ENCODE measurements around the gene BABAM1.
"Not testable (repeated sequence)": the region's sequence is repeated elsewhere in the genome, so short reads cannot be mapped to it uniquely, and the experiment has no call there.

DNA sequence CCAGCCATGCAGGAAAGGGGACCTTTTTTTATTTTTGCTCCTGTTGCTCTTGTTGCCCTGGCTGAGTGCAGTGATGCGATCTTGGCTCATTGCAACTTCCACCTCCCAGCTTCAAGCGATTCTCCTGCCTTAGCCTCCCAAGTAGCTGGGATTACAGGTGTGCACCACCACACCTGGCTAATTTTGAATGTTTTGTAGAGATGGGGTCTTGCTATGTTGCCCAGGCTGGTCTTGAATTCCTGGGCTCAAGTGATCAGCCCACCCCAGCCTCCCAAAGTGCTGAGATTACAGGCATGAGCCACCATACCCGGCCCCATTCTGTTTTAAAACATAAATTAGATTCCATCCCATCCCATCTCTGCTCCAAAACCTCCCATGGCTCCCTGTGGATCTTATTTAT, 7.6 kb downstream of the BABAM1 start:
- TF ChIP-seq, protein P1, sequence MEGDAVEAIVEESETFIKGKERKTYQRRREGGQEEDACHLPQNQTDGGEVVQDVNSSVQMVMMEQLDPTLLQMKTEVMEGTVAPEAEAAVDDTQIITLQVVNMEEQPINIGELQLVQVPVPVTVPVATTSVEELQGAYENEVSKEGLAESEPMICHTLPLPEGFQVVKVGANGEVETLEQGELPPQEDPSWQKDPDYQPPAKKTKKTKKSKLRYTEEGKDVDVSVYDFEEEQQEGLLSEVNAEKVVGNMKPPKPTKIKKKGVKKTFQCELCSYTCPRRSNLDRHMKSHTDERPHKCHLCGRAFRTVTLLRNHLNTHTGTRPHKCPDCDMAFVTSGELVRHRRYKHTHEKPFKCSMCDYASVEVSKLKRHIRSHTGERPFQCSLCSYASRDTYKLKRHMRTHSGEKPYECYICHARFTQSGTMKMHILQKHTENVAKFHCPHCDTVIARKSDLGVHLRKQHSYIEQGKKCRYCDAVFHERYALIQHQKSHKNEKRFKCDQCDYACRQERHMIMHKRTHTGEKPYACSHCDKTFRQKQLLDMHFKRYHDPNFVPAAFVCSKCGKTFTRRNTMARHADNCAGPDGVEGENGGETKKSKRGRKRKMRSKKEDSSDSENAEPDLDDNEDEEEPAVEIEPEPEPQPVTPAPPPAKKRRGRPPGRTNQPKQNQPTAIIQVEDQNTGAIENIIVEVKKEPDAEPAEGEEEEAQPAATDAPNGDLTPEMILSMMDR (IDR thresholded peaks at IDR 0.05): not testable (repeated sequence)
- not testable (repeated sequence) for TF ChIP-seq POLR2A (IDR thresholded peaks at IDR 0.05)
